Natural killer cell (primary cell): ENCODE results near the gene CCDC150. TPM values are rescaled to one million over a fixed set of nuclear protein-coding genes. Genes with fewer than 3 reads are reported as not detected.
"Not testable (repeated sequence)": the region's sequence is repeated elsewhere in the genome, so short reads cannot be mapped to it uniquely, and the experiment has no call there.

Source experiments
- ATAC-seq, 3 donors: fragments of 150-1000 bp in 2 of 3; fragments of 200-7000 bp in 1 of 3; cut with Tn5 transposase; 1 replicate in 1 of 3; 2 replicates in 2 of 3; pipeline ENCODE4 v1.10.0; 2021; ENCODE audit warnings: mild to moderate bottlenecking in 2 of 3, moderate library complexity in 2 of 3
- DNase-seq, 2 donors: peaks; one replicate each; pipeline versions ENCODE4 v3.0.0 to v3.0.0-alpha.2; 2013 to 2021; ENCODE audit warnings: mixed read lengths in 1 of 2
- H3K27ac ChIP-seq: one replicate; pipeline ENCODE4 v1.5.1; 2013; ENCODE audit warnings: mild to moderate bottlenecking, low read length
- H3K27me3 ChIP-seq: one replicate; pipeline ENCODE4 v1.6.1; 2013; ENCODE audit warnings: low read length; ENCODE audit not compliant: control insufficient read depth, insufficient read depth
- H3K36me3 ChIP-seq: one replicate; pipeline ENCODE4 v1.6.1; 2013; ENCODE audit warnings: low read length; ENCODE audit not compliant: control insufficient read depth, insufficient read depth
- H3K4me1 ChIP-seq: one replicate; pipeline ENCODE4 v1.6.1; 2013; ENCODE audit warnings: low read length; ENCODE audit not compliant: control insufficient read depth, insufficient read depth
- H3K4me3 ChIP-seq: one replicate; pipeline ENCODE4 v1.5.1; 2013; ENCODE audit warnings: low read length
- H3K9me3 ChIP-seq: one replicate; pipeline ENCODE4 v1.6.1; 2013; ENCODE audit warnings: low read length; ENCODE audit not compliant: control insufficient read depth, insufficient read depth
- H3K27ac Mint-ChIP-seq, 2 donors: one replicate each; pipeline ENCODE4 v1.8.0; 2022; ENCODE audit warnings: mild to moderate bottlenecking in 2 of 2, mixed read lengths in 2 of 2, moderate library complexity in 1 of 2
- H3K27me3 Mint-ChIP-seq, 2 donors: one replicate each; pipeline ENCODE4 v1.8.0; 2022; ENCODE audit warnings: low read depth in 2 of 2, mixed read lengths in 2 of 2
- H3K36me3 Mint-ChIP-seq: one replicate; pipeline ENCODE4 v1.8.0; 2022; ENCODE audit warnings: mixed read lengths
- H3K4me1 Mint-ChIP-seq, 2 donors: one replicate each; pipeline ENCODE4 v1.8.0; 2022; ENCODE audit warnings: mixed read lengths in 2 of 2
- H3K4me3 Mint-ChIP-seq: one replicate; pipeline ENCODE4 v1.8.0; 2022; ENCODE audit warnings: mild to moderate bottlenecking, moderate library complexity, mixed read lengths
- H3K9me3 Mint-ChIP-seq, 2 donors: one replicate each; pipeline ENCODE4 v1.8.0; 2022; ENCODE audit warnings: mixed read lengths in 2 of 2
- CTCF ChIP-seq: fragments of 200-600 bp; IDR thresholded peaks from one replicate; pipeline ENCODE4 v1.8.0; 2022; ENCODE audit warnings: antibody characterized with exemption
- WGBS: methylation state at CpG from one replicate; pipeline ENCODE4 v1.1.7; 2013; ENCODE audit warnings: missing lambda C conversion rate; ENCODE audit not compliant: insufficient coverage; 5-methylcytosine and 5-hydroxymethylcytosine counted together
- intact Hi-C: fragments of 100-400 bp; cut with micrococcal nuclease; formaldehyde crosslinking; loops from one replicate; pipeline ENCODE4 v1.14.2; 2022
- total RNA-seq, 4 donors: library from RNA; stranded (reverse); fragments of 120-200 nt in 1 of 4; gene quantifications; one replicate each; pipeline versions ENCODE4 v1.2.3 to v1.2.4, GENCODE V29; 2013 to 2022

Gene CCDC150
- total RNA-seq, 3 donors from 2014 or later (not counting 1 experiment from before 2014, with no cell fraction given): 1.1 to 2.3 (median 1.3) TPM

- Mint-ChIP-seq H3K36me3 (no peaks in the 10 kb centered on the region), H3K4me3 (no peak overlapping the region), H3K9me3 (peaks cover 5 to 10% of the 10 kb centered on the region in 2 donors), H3K4me1 (no peaks in the 10 kb centered on the region), H3K27me3 (no peaks in the 10 kb centered on the region), H3K27ac (no peak overlapping the region)
- no peaks in the 10 kb centered on the region for H3K4me1 ChIP-seq
- no peak overlapping the region for H3K4me3 ChIP-seq
- intact Hi-C loops: no loop called here
- WGBS: 98% methylated on average over 7 of the region's 7 CpGs
- TF ChIP-seq CTCF: no peak
- H3K27ac ChIP-seq: no peak overlapping the region
- H3K36me3 ChIP-seq: no peaks in the 10 kb centered on the region
- DNase-seq: no peak
- no peak for ATAC-seq
- no peaks in the 10 kb centered on the region for H3K9me3 ChIP-seq
- H3K27me3 ChIP-seq: no peaks in the 10 kb centered on the region
Measured at GRCh38 chr2:196685792-196686191, 46.3 kb downstream of the CCDC150 start.

GRCh38 chr2:196686737-196687136 lies 47.2 kb downstream of the CCDC150 start:
- H3K27ac Mint-ChIP-seq, ATAC-seq, H3K27me3 Mint-ChIP-seq, H3K36me3 Mint-ChIP-seq, intact Hi-C loops, H3K4me3 ChIP-seq, H3K4me3 Mint-ChIP-seq, H3K9me3 ChIP-seq, H3K9me3 Mint-ChIP-seq, H3K4me1 ChIP-seq, H3K27ac ChIP-seq, H3K27me3 ChIP-seq, H3K36me3 ChIP-seq, DNase-seq, H3K4me1 Mint-ChIP-seq: not testable (repeated sequence)
- 100% methylated on average over 2 of the region's 2 CpGs for WGBS

- H3K27me3 Mint-ChIP-seq: no peaks in the 10 kb centered on the region
- Histone ChIP-seq H3K27me3 (no peaks in the 10 kb centered on the region), H3K27ac (no peak overlapping the region), H3K4me3 (no peak overlapping the region), H3K36me3 (no peaks in the 10 kb centered on the region), H3K9me3 (no peaks in the 10 kb centered on the region), H3K4me1 (no peaks in the 10 kb centered on the region)
- H3K9me3 Mint-ChIP-seq: no peaks in the 10 kb centered on the region
- no peaks in the 10 kb centered on the region for H3K36me3 Mint-ChIP-seq
- no peak for ATAC-seq
- DNase-seq: no peak
- intact Hi-C loops: no loop called here
- H3K4me3 Mint-ChIP-seq: no peak overlapping the region
- TF ChIP-seq CTCF: no peak
- H3K27ac Mint-ChIP-seq: no peak overlapping the region
- no peaks in the 10 kb centered on the region for H3K4me1 Mint-ChIP-seq
- WGBS: 93% methylated on average over 2 of the region's 3 CpGs
Measured at GRCh38 chr2:196696423-196697079, 57.0 kb downstream of the CCDC150 start.

GRCh38 chr2:196697825-196698224 lies 58.3 kb downstream of the CCDC150 start:
- H3K27me3 ChIP-seq: no peaks in the 10 kb centered on the region
- H3K36me3 ChIP-seq: no peaks in the 10 kb centered on the region
- no peak for TF ChIP-seq CTCF
- no peak overlapping the region for H3K27ac Mint-ChIP-seq
- H3K4me1 Mint-ChIP-seq: no peaks in the 10 kb centered on the region
- no peak overlapping the region for H3K27ac ChIP-seq
- ATAC-seq (no peak), DNase-seq (no peak)
- no peaks in the 10 kb centered on the region for H3K9me3 ChIP-seq
- H3K27me3 Mint-ChIP-seq: no peaks in the 10 kb centered on the region
- H3K4me1 ChIP-seq: no peaks in the 10 kb centered on the region
- intact Hi-C loops: no loop called here
- no peaks in the 10 kb centered on the region for H3K9me3 Mint-ChIP-seq
- H3K36me3 Mint-ChIP-seq: no peaks in the 10 kb centered on the region
- H3K4me3 Mint-ChIP-seq: no peak overlapping the region
- H3K4me3 ChIP-seq: no peak overlapping the region
